Upper lobe of right lung (tissue), 1 donor: ENCODE results near the gene MOSPD2. TPM values are rescaled to one million over a fixed set of nuclear protein-coding genes. Genes with fewer than 3 reads are reported as not detected.

Experiments used
- ATAC-seq: fragments of 200-7000 bp; cut with Tn5 transposase; one replicate; pipeline ENCODE4 v1.9.1; 2020; ENCODE audit warnings: mild to moderate bottlenecking, moderate library complexity
- DNase-seq: peaks from one replicate; pipeline ENCODE4 v3.0.0-alpha.2; 2020
- H3K27ac ChIP-seq: fragments of 200-600 bp; one replicate; pipeline ENCODE4 v1.8.0; 2022
- H3K27me3 ChIP-seq: fragments of 200-600 bp; one replicate; pipeline ENCODE4 v1.8.0; 2022; ENCODE audit warnings: mild to moderate bottlenecking
- H3K36me3 ChIP-seq: fragments of 200-600 bp; one replicate; pipeline ENCODE4 v1.8.0; 2022
- H3K4me1 ChIP-seq: fragments of 200-600 bp; one replicate; pipeline ENCODE4 v1.8.0; 2022
- H3K4me3 ChIP-seq: fragments of 200-600 bp; one replicate; pipeline ENCODE4 v1.8.0; 2022; ENCODE audit warnings: mild to moderate bottlenecking
- H3K9me3 ChIP-seq: fragments of 200-600 bp; one replicate; pipeline ENCODE4 v1.8.0; 2022
- CTCF ChIP-seq: fragments of 200-600 bp; IDR thresholded peaks from one replicate; pipeline ENCODE4 v1.8.0; 2022; ENCODE audit warnings: antibody characterized with exemption
- intact Hi-C: fragments of 100-400 bp; cut with DNase I; formaldehyde crosslinking; loops from one replicate; pipeline ENCODE4 v1.11.0; 2022
- total RNA-seq: library from RNA; stranded (reverse); fragmentation: NEBNext Ultra II Directional; extraction: Animal tissue kit (Norgen Biotek cat#: 25700); gene quantifications from one replicate; pipeline ENCODE4 v1.2.1, GENCODE V29; 2021
- donor health status: DM: no; HTN: yes; CAD: no; lungs with severe emphysema.

The MOSPD2 gene
- total RNA-seq, 1 donor from 2014 or later: 34.3 TPM

DNA sequence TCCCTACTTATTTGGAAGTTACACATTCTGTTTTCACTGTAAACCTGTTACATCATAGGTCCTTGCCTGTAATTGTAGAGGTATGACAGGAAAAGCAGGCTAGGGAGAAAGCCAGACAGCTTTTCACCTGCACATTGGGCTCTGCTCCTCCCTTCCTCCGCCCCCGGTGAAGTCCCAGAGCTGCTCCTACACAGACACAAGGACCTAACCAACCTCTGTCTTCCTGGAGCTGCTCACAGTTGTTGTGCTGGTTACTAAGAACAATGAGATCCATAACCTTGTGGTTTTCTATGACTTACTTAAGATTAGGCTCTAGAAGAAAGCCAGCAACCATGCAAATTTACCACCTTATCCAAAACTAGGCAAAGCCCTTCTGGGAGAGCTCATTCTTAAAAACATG, 40.0 kb downstream of the MOSPD2 start:
- Histone ChIP-seq H3K27ac (no peak overlapping the region), H3K4me1 (no peaks in the 10 kb centered on the region), H3K9me3 (no peaks in the 10 kb centered on the region), H3K36me3 (peaks cover 19% of the 10 kb centered on the region), H3K4me3 (no peak overlapping the region), H3K27me3 (no peaks in the 10 kb centered on the region)
- ATAC-seq: no peak
- TF ChIP-seq CTCF: no peak
- DNase-seq: no peak
- intact Hi-C loops: no loop called here

- H3K27me3 ChIP-seq: no peaks in the 10 kb centered on the region
- H3K9me3 ChIP-seq: no peaks in the 10 kb centered on the region
- ATAC-seq (no peak), DNase-seq (no peak)
- intact Hi-C loops: no loop called here
- no peak overlapping the region for H3K4me3 ChIP-seq
- no peaks in the 10 kb centered on the region for H3K4me1 ChIP-seq
- H3K36me3 ChIP-seq: peaks cover 26% of the 10 kb centered on the region
- no peak overlapping the region for H3K27ac ChIP-seq
- TF ChIP-seq CTCF: no peak
Measured at GRCh38 chrX:14915596-14915995, 42.4 kb downstream of the MOSPD2 start.

- no peak for TF ChIP-seq CTCF
- H3K4me1 ChIP-seq: no peaks in the 10 kb centered on the region
- no peaks in the 10 kb centered on the region for H3K9me3 ChIP-seq
- no peaks in the 10 kb centered on the region for H3K27me3 ChIP-seq
- no peak for DNase-seq
- intact Hi-C loops: no loop called here
- ATAC-seq: no peak
- H3K27ac ChIP-seq: no peak overlapping the region
- no peak overlapping the region for H3K4me3 ChIP-seq
- H3K36me3 ChIP-seq: peaks cover 26% of the 10 kb centered on the region
Measured at GRCh38 chrX:14916017-14916674, 42.9 kb downstream of the MOSPD2 start.

DNA sequence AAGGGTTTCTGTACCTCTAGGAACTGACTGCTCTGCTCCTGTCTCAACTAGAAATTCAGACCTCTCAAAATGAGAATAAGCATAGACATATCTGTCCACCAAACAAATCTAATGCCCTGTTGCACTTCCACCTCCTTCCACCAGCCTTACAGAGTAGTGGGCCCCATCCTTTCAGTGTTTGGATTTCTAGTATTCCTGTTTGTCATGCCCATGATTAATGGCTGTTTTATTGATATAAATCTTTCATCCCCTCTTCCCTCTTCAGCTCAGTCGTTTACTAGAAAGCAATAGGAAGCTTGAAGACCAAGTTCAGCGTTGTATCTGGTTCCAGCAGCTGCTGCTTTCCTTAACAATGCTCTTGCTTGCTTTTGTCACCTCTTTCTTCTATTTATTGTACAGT, 46.2 kb downstream of the MOSPD2 start:
- no peak overlapping the region for H3K27ac ChIP-seq
- H3K4me1 ChIP-seq: no peaks in the 10 kb centered on the region
- no peaks in the 10 kb centered on the region for H3K9me3 ChIP-seq
- intact Hi-C loops: no loop called here
- peaks cover 17% of the 10 kb centered on the region for H3K36me3 ChIP-seq
- no peak for DNase-seq
- no peaks in the 10 kb centered on the region for H3K27me3 ChIP-seq
- no peak for TF ChIP-seq CTCF
- ATAC-seq: no peak
- no peak overlapping the region for H3K4me3 ChIP-seq

GRCh38 chrX:14920196-14920595, 47.0 kb downstream of the MOSPD2 start:
- H3K4me1 ChIP-seq: no peaks in the 10 kb centered on the region
- H3K36me3 ChIP-seq: peaks cover 17% of the 10 kb centered on the region
- ATAC-seq: no peak
- H3K27ac ChIP-seq: no peak overlapping the region
- DNase-seq: no peak
- TF ChIP-seq CTCF: no peak
- intact Hi-C loops: no loop called here
- no peaks in the 10 kb centered on the region for H3K9me3 ChIP-seq
- no peaks in the 10 kb centered on the region for H3K27me3 ChIP-seq
- no peak overlapping the region for H3K4me3 ChIP-seq

DNA sequence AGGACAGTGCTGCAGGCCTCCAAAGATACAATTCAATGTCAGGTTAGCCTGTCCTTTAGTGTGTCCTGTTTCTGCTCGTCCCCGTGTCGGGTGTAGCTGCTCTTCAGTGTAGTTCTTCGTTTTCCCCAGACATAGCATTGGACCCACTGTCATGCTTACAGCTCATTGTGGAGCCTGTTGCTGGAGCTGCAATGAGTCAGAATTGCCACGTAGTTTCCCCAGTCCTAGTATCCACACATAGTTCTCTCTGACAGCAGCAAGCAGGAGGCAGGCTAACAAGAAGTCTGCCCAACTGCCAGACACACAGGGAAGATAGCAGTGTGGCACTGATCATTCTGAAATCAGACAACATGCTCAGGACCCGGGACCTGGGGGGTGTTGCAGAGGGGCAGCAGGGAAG, 49.2 kb downstream of the MOSPD2 start:
- Histone ChIP-seq H3K27ac (no peak overlapping the region), H3K4me1 (no peaks in the 10 kb centered on the region), H3K4me3 (no peak overlapping the region), H3K27me3 (no peaks in the 10 kb centered on the region), H3K36me3 (peaks cover 7% of the 10 kb centered on the region), H3K9me3 (no peaks in the 10 kb centered on the region)
- ATAC-seq: no peak
- DNase-seq: no peak
- intact Hi-C loops: no loop called here
- TF ChIP-seq CTCF: no peak
